Tibial nerve (tissue), 3 donors: ENCODE measurements around the gene GAREM2.

Source experiments
- CTCF ChIP-seq, 5 experiments: fragments of 200-600 bp in 3 of 5; fragments of 450-650 bp in 2 of 5; sonication (generic) in 3 of 5; IDR thresholded peaks; one replicate each; pipeline ENCODE4 v1.5.1; 2016 to 2019; ENCODE audit warnings: antibody characterized with exemption in 5 of 5, mild to moderate bottlenecking in 3 of 5, moderate library complexity in 2 of 5
- POLR2A ChIP-seq, 2 donors: fragments of 450-650 bp; IDR thresholded peaks; one replicate each; pipeline ENCODE4 v1.6.1; 2017; ENCODE audit warnings: antibody characterized with exemption in 2 of 2, mild to moderate bottlenecking in 2 of 2, moderate library complexity in 2 of 2

DNA sequence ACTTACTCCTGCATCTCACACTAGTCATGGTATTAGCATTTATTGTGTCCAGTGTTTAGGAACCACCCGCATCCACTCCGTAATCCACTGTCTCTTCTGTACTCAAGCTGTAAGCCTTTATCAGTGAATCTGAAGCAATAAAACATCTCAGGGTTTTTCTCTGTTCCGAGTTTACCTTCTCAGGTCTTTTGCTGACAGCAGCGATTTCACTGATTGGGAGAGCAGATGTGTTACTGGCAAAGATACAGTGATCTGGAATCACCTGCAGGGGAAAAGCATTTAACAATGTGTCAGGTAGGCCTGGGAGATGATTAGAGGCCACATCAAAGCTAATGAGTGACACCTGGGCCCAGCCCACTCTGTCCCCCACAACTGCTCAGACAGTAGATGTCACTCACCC is 24.6 kb downstream of the GAREM2 start:
- TF ChIP-seq CTCF (IDR thresholded peaks at IDR 0.05) (no peak), POLR2A (IDR thresholded peaks at IDR 0.05) (no peak)
